CD14-positive monocyte (primary cell): Measurements from ENCODE around the gene ADK. TPM values are rescaled to one million over a fixed set of nuclear protein-coding genes. Genes with fewer than 3 reads are reported as not detected.

Source experiments
- DNase-seq, 3 donors: peaks; one replicate each; pipeline ENCODE4 v3.0.0-alpha.2; 2011 to 2022
- H2AFZ ChIP-seq: 2 replicates; pipeline ENCODE4 v1.6.0; 2012; ENCODE audit warnings: mild to moderate bottlenecking, low read depth, low read length, inconsistent platforms; ENCODE audit not compliant: insufficient read depth, poor library complexity, severe bottlenecking
- H3K27ac ChIP-seq, 2 donors: 1 replicate in 1 of 2; 2 replicates in 1 of 2; pipeline ENCODE4 v1.5.1; 2012 to 2013; ENCODE audit warnings: low read length in 2 of 2, control low read depth in 1 of 2, inconsistent platforms in 1 of 2, low read depth in 1 of 2, mild to moderate bottlenecking in 1 of 2
- H3K27me3 ChIP-seq, 2 donors: one replicate each; pipeline versions ENCODE4 v1.6.0 to v1.6.1; 2011 to 2013; ENCODE audit warnings: low read length in 2 of 2; ENCODE audit not compliant: control insufficient read depth in 2 of 2, insufficient read depth in 2 of 2
- H3K36me3 ChIP-seq, 2 donors: replicated peaks in 1 of 2; 1 replicate in 1 of 2; 2 replicates in 1 of 2; pipeline versions ENCODE4 v1.5.1 to v1.6.1; 2012 to 2013; ENCODE audit warnings: low read length in 2 of 2, control low read depth in 1 of 2, inconsistent platforms in 1 of 2, mild to moderate bottlenecking in 1 of 2; ENCODE audit not compliant: insufficient read depth in 2 of 2, control insufficient read depth in 1 of 2
- H3K4me1 ChIP-seq, 2 donors: 1 replicate in 1 of 2; 2 replicates in 1 of 2; pipeline versions ENCODE4 v1.5.1 to v1.6.1; 2012 to 2013; ENCODE audit warnings: low read length in 2 of 2, control low read depth in 1 of 2, inconsistent platforms in 1 of 2, mild to moderate bottlenecking in 1 of 2, moderate library complexity in 1 of 2; ENCODE audit not compliant: insufficient read depth in 2 of 2, control insufficient read depth in 1 of 2
- H3K4me2 ChIP-seq: replicated peaks from 2 replicates; pipeline ENCODE3; 2012; ENCODE audit warnings: low read length, moderate library complexity, mild to moderate bottlenecking; ENCODE audit not compliant: poor library complexity, severe bottlenecking; ENCODE audit errors: extremely low read depth
- H3K4me3 ChIP-seq, 3 experiments: fragments of 200-600 bp in 1 of 3; sonication (generic) in 1 of 3; replicated peaks in 1 of 3; 1 replicate in 2 of 3; 2 replicates in 1 of 3; pipeline ENCODE4 v1.5.1; 2011 to 2013; ENCODE audit warnings: low read length in 3 of 3, mild to moderate bottlenecking in 3 of 3, control low read depth in 2 of 3, low read depth in 2 of 3, inconsistent platforms in 1 of 3, moderate library complexity in 1 of 3
- H3K79me2 ChIP-seq: 2 replicates; pipeline ENCODE4 v1.6.0; 2012; ENCODE audit warnings: mild to moderate bottlenecking, control low read depth, inconsistent platforms, low read length, moderate library complexity; ENCODE audit not compliant: insufficient read depth
- H3K9ac ChIP-seq: 2 replicates; pipeline ENCODE4 v1.6.0; 2017; ENCODE audit warnings: low read length, mild to moderate bottlenecking; ENCODE audit not compliant: insufficient read depth, poor library complexity, severe bottlenecking
- H3K9me3 ChIP-seq, 2 donors: replicated peaks in 1 of 2; 1 replicate in 1 of 2; 2 replicates in 1 of 2; pipeline versions ENCODE4 v1.5.1 to v1.6.1; 2012 to 2013; ENCODE audit warnings: low read length in 2 of 2, control low read depth in 1 of 2; ENCODE audit not compliant: control insufficient read depth in 1 of 2, insufficient read depth in 1 of 2
- H4K20me1 ChIP-seq: 2 replicates; pipeline ENCODE4 v1.6.0; 2012; ENCODE audit warnings: mild to moderate bottlenecking, low read length, control low read depth, moderate library complexity; ENCODE audit not compliant: insufficient read depth
- H3K27ac Mint-ChIP-seq, 7 donors: one replicate each; pipeline ENCODE4 v1.8.0; 2020; ENCODE audit warnings: mild to moderate bottlenecking in 7 of 7, mixed read lengths in 7 of 7, moderate library complexity in 6 of 7, inconsistent platforms in 2 of 7
- H3K27me3 Mint-ChIP-seq, 3 donors: one replicate each; pipeline ENCODE4 v1.8.0; 2021 to 2022; ENCODE audit warnings: low read depth in 3 of 3, mild to moderate bottlenecking in 3 of 3, mixed read lengths in 3 of 3, moderate library complexity in 3 of 3, inconsistent platforms in 1 of 3
- H3K36me3 Mint-ChIP-seq, 2 donors: one replicate each; pipeline ENCODE4 v1.8.0; 2020; ENCODE audit warnings: mixed read lengths in 2 of 2, inconsistent platforms in 1 of 2, mild to moderate bottlenecking in 1 of 2
- H3K4me1 Mint-ChIP-seq: one replicate; pipeline ENCODE4 v1.8.0; 2020; ENCODE audit warnings: mild to moderate bottlenecking, mixed read lengths
- H3K4me3 Mint-ChIP-seq, 2 donors: one replicate each; pipeline ENCODE4 v1.8.0; 2020; ENCODE audit warnings: mild to moderate bottlenecking in 2 of 2, mixed read lengths in 2 of 2, moderate library complexity in 1 of 2
- H3K9me3 Mint-ChIP-seq, 7 donors: one replicate each; pipeline ENCODE4 v1.8.0; 2020 to 2022; ENCODE audit warnings: mixed read lengths in 7 of 7, mild to moderate bottlenecking in 6 of 7, moderate library complexity in 6 of 7, inconsistent platforms in 2 of 7
- WGBS: methylation state at CpG from one replicate; pipeline ENCODE4 v1.1.5; 2013; ENCODE audit warnings: missing lambda C conversion rate; ENCODE audit not compliant: insufficient coverage; 5-methylcytosine and 5-hydroxymethylcytosine counted together
- intact Hi-C, 2 donors: fragments of 100-400 bp; cut with micrococcal nuclease; formaldehyde crosslinking; loops; one replicate each; pipeline versions ENCODE4 v1.15.0 to v1.15.1; 2023
- polyA plus RNA-seq, 3 donors: library from polyadenylated mRNA; depleted of rRNA in 1 of 3; unstranded in 2 of 3; stranded (reverse) in 1 of 3; fragments of 300-500 nt in 2 of 3; fragments of >200 nt in 1 of 3; fragmentation: Illumina TruSeq in 2 of 3; gene quantifications; 1 replicate in 2 of 3; 2 replicates in 1 of 3; pipeline ENCODE4 v1.2.3, GENCODE V29; 2012 to 2021
- TF ChIP-seq, protein P1 (sequence below): fragments of 200-600 bp; IDR thresholded peaks from one replicate; pipeline ENCODE4 v1.8.0; 2022; ENCODE audit warnings: antibody characterized with exemption, mild to moderate bottlenecking

ADK gene
- polyA plus RNA-seq, 3 donors, result 6.4 to 38.2 (median 35.7) TPM

DNA sequence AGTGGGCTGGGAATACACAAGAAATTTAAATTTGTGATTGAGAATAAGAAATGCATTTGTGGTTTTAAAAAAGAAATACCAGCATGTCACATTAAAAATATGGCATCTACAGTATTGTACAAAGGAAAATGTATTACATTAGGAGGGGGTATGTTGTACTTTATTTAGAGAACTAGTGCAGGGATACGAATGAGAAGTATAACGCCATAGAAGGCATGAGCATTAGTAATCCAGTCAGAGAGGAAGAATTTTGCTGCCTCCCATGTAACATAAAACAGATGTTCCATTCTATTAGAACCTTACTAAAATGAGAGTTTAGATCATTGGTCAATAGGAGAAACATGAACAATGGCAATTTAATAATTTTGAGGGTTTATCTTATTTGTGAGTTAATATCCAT, 182.2 kb downstream of the ADK start:
- H3K4me1 ChIP-seq, result peaks cover 9 to 20% of the 10 kb centered on the region in 2 donors
- Mint-ChIP-seq H3K4me1 (peaks cover 23% of the 10 kb centered on the region), H3K9me3 (no peaks in the 10 kb centered on the region), H3K27me3 (peaks cover 0 to 2% (median 0%) of the 10 kb centered on the region in 3 donors), H3K4me3 (no peak overlapping the region), H3K27ac (no peak overlapping the region), H3K36me3 (peaks cover 8 to 9% of the 10 kb centered on the region in 2 donors)
- TF ChIP-seq, protein P1, sequence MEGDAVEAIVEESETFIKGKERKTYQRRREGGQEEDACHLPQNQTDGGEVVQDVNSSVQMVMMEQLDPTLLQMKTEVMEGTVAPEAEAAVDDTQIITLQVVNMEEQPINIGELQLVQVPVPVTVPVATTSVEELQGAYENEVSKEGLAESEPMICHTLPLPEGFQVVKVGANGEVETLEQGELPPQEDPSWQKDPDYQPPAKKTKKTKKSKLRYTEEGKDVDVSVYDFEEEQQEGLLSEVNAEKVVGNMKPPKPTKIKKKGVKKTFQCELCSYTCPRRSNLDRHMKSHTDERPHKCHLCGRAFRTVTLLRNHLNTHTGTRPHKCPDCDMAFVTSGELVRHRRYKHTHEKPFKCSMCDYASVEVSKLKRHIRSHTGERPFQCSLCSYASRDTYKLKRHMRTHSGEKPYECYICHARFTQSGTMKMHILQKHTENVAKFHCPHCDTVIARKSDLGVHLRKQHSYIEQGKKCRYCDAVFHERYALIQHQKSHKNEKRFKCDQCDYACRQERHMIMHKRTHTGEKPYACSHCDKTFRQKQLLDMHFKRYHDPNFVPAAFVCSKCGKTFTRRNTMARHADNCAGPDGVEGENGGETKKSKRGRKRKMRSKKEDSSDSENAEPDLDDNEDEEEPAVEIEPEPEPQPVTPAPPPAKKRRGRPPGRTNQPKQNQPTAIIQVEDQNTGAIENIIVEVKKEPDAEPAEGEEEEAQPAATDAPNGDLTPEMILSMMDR, result no peak
- H3K4me2 ChIP-seq, result no peak overlapping the region
- intact Hi-C loops, result no loop called here
- H2AFZ ChIP-seq, result no peak overlapping the region
- no CpG with 5 or more reads among the region's 2 CpGs for WGBS
- H3K4me3 ChIP-seq, result no peak overlapping the region
- peaks cover 4% of the 10 kb centered on the region for H3K79me2 ChIP-seq
- no peaks in the 10 kb centered on the region for H4K20me1 ChIP-seq
- H3K36me3 ChIP-seq, result peaks cover 0 to 6% of the 10 kb centered on the region in 2 donors
- no peak for DNase-seq
- no peak overlapping the region for H3K27ac ChIP-seq
- H3K9ac ChIP-seq, result no peak overlapping the region
- H3K9me3 ChIP-seq, result no peaks in the 10 kb centered on the region
- no peaks in the 10 kb centered on the region for H3K27me3 ChIP-seq

DNA sequence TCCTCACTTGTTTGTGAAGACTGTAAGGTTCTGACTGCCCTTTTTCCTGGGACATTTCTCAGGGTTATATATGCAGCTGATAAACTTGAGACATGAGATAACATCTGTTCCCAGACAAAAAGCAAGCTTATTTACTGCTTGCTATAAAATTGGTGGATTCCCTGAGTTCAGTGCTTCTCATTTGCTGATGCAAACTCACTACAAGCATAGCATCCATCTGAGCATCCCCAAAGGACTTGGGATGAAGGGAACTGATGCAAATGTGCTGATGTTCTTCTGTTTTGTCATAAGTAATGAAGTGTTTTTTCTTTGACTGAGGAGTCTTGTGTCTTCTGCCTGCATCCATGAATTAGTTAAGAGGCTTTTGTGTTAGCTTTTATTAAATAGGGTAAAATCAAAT, 183.2 kb downstream of the ADK start:
- Histone ChIP-seq H3K4me1 (peaks cover 6 to 14% of the 10 kb centered on the region in 2 donors), H3K27me3 (no peaks in the 10 kb centered on the region), H3K9ac (no peak overlapping the region), H3K4me3 (no peak overlapping the region), H3K79me2 (peaks cover 4% of the 10 kb centered on the region), H2AFZ (no peak overlapping the region), H3K9me3 (no peaks in the 10 kb centered on the region), H4K20me1 (no peaks in the 10 kb centered on the region), H3K4me2 (no peak overlapping the region), H3K27ac (no peak overlapping the region), H3K36me3 (peaks cover 0 to 6% of the 10 kb centered on the region in 2 donors)
- TF ChIP-seq, protein P1, result no peak
- Mint-ChIP-seq H3K27me3 (peaks cover 0 to 2% (median 0%) of the 10 kb centered on the region in 3 donors), H3K27ac (no peak overlapping the region), H3K9me3 (no peaks in the 10 kb centered on the region), H3K4me1 (peaks cover 19% of the 10 kb centered on the region), H3K4me3 (no peak overlapping the region), H3K36me3 (peaks cover 9 to 11% of the 10 kb centered on the region in 2 donors)
- DNase-seq, result no peak
- intact Hi-C loops, result no loop called here
